ENCODE measurements around the gene POFUT2.

DNA sequence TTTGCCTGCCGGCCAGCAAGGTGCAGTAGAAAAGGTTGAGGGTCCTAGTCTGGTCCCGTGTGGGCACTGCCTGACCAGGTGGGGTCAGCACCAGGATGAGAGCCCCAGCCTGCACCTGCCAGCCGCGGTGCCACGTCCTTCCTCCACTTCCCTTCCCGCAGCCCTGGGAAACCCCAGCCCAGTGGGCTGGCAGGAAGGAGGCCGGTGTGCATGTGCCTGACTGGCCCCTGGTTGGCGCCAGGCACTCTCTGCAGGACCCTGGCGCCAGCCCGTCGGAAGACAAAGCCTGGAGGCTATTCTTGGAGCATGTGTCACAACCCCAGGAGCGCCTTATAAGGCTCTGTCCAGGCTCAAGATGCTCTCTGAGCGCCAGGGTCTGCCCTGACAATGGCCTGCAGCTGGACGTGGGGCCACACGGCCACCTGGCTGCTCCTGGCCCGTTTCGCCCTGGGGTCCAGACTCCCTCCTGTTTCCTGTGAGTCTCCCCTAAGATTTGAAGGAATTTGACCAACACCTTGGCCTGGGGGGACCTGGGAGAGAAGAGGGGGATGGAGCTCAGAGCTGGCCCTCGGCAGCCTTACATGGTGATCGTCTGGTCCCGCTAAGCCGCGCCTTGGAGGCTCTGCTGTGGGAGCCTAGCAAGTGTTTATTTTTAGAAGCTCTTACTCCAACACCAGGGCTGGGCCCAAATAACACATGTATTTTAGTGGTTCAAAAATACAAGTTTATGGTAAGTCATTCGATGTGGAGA is 31.9 kb upstream of the POFUT2 start:
- TF ChIP-seq GATA2 (IDR thresholded peaks at IDR 0.05; ENCODE audit: low read depth, low read length) = no peak
- TF ChIP-seq GATA3 (IDR thresholded peaks at IDR 0.05; ENCODE audit: low read depth, low read length) = no peak
